Smooth muscle cell (in vitro differentiated cells): ENCODE measurements around the gene TRMT2B. TPM values are rescaled to one million over a fixed set of nuclear protein-coding genes. Genes with fewer than 3 reads are reported as not detected.

Experiments
- DNase-seq: peaks from one replicate; lab custom pipeline; 2025; ENCODE audit not compliant: unreplicated experiment; lab: John Stamatoyannopoulos, UW
- H2AFZ ChIP-seq: fragments of 200-600 bp; sonication (generic); 2 replicates; pipeline ENCODE4 v1.6.0; 2016; ENCODE audit warnings: antibody characterized with exemption, low read depth, mild to moderate bottlenecking
- H3F3A ChIP-seq: fragments of 200-600 bp; sonication (generic); 2 replicates; pipeline ENCODE4 v1.6.0; 2017; ENCODE audit warnings: antibody characterized with exemption, low read depth
- H3K27ac ChIP-seq: fragments of 200-600 bp; sonication (generic); 2 replicates; pipeline ENCODE4 v1.5.1; 2016; ENCODE audit warnings: low read depth, mild to moderate bottlenecking
- H3K27me3 ChIP-seq: fragments of 200-600 bp; sonication (generic); 2 replicates; pipeline ENCODE4 v1.6.1; 2016; ENCODE audit warnings: low read depth, mild to moderate bottlenecking
- H3K36me3 ChIP-seq: fragments of 200-600 bp; sonication (generic); 2 replicates; pipeline ENCODE4 v1.5.1; 2016; ENCODE audit warnings: low read depth
- H3K4me1 ChIP-seq: fragments of 200-600 bp; sonication (generic); 2 replicates; pipeline ENCODE4 v1.5.1; 2016; ENCODE audit warnings: low read depth
- H3K4me2 ChIP-seq: fragments of 200-600 bp; sonication (generic); 2 replicates; pipeline ENCODE4 v1.6.0; 2016; ENCODE audit warnings: mild to moderate bottlenecking
- H3K4me3 ChIP-seq: fragments of 200-600 bp; sonication (generic); 2 replicates; pipeline ENCODE4 v1.5.1; 2016; ENCODE audit warnings: mild to moderate bottlenecking
- H3K79me2 ChIP-seq: fragments of 200-600 bp; sonication (generic); 2 replicates; pipeline ENCODE4 v1.6.0; 2016; ENCODE audit warnings: low read depth, mild to moderate bottlenecking
- H3K9ac ChIP-seq: fragments of 200-600 bp; sonication (generic); 2 replicates; pipeline ENCODE4 v1.6.0; 2016; ENCODE audit warnings: low read depth
- H3K9me3 ChIP-seq: fragments of 200-600 bp; sonication (generic); replicated peaks from 2 replicates; pipeline ENCODE4 v1.5.1; 2016; ENCODE audit warnings: low read depth
- H4K20me1 ChIP-seq: fragments of 200-600 bp; sonication (generic); 2 replicates; pipeline ENCODE4 v1.6.0; 2016; ENCODE audit warnings: low read depth
- CTCF ChIP-seq: fragments of 200-600 bp; sonication (generic); IDR thresholded peaks from 2 replicates; pipeline ENCODE4 v1.5.1; 2017; ENCODE audit warnings: borderline replicate concordance, mild to moderate bottlenecking, antibody characterized with exemption; ENCODE audit not compliant: insufficient read depth, poor library complexity, severe bottlenecking
- WGBS: methylation state at CpG from one replicate; pipeline ENCODE4 v1.1.7; 2016; ENCODE audit warnings: low lambda C conversion rate; 5-methylcytosine and 5-hydroxymethylcytosine counted together
- polyA plus RNA-seq: library from polyadenylated mRNA; unstranded; fragments of >200 nt; fragmentation: Nextera tagmentation; extraction: Ambion mirVana; gene quantifications from 2 replicates; pipeline ENCODE4 v1.2.1, GENCODE V29; 2016
- total RNA-seq: library from RNA; depleted of rRNA; stranded (reverse); fragments of >200 nt; gene quantifications from 2 replicates; pipeline ENCODE4 v1.2.3, GENCODE V29; 2014

Gene TRMT2B
- total and polyA plus RNA-seq, 2 experiments from 2014 or later: 3.0 to 3.4 TPM

DNA sequence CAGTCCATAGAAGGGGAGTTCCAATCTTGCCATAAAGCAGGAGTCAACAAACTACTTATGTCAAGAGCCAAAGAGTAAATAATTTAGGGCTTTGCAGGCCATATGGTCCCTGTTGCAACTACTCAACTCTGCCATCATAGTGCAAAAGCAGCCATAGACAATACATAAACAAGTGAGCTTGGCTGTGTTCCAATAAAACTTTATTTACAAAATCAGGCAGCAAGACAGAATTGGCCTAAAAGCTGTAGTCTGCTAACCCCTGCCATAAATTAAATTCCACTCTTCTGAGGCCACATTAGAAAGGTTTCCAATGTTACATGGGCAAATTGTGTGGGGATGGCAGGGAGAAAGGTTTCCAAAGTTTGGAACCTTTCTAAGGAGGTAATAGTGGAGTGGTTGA, 14.7 kb downstream of the TRMT2B start:
- no peak for TF ChIP-seq CTCF
- H3K27ac ChIP-seq: no peak overlapping the region
- no peak for DNase-seq
- no peaks in the 10 kb centered on the region for H3K36me3 ChIP-seq
- H3K4me1 ChIP-seq: no peaks in the 10 kb centered on the region
- H3K79me2 ChIP-seq: no peaks in the 10 kb centered on the region
- H3K4me3 ChIP-seq: no peak overlapping the region
- H3K27me3 ChIP-seq: no peaks in the 10 kb centered on the region
- no peaks in the 10 kb centered on the region for H4K20me1 ChIP-seq
- no peak overlapping the region for H3K9ac ChIP-seq
- no peaks in the 10 kb centered on the region for H3F3A ChIP-seq
- no peak overlapping the region for H2AFZ ChIP-seq
- no peaks in the 10 kb centered on the region for H3K9me3 ChIP-seq
- H3K4me2 ChIP-seq: no peak overlapping the region

DNA sequence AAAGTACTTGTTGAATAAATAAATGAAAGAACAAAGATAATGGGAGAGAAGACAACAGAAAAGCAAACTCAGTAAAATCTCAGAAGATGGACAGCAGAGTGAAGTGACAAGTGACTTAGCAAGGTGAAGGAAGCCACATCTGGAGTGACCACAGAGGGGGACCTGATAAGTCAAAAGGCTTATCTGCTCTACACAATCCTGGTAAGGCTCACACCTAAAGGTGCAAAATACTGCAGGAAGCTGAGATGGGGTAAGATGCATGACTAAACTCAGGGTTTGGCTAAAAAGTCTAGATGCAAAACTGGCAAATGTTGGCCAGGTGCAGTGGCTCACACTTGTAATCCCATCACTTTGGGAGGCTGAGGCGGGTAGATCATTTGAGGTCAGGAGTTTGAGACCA, 22.2 kb downstream of the TRMT2B start:
- Histone ChIP-seq H3K4me1 (no peaks in the 10 kb centered on the region), H3K9ac (no peak overlapping the region), H3K9me3 (no peaks in the 10 kb centered on the region), H2AFZ (no peak overlapping the region), H3K4me2 (no peak overlapping the region), H3F3A (no peaks in the 10 kb centered on the region), H3K79me2 (no peaks in the 10 kb centered on the region), H3K4me3 (no peak overlapping the region), H3K36me3 (no peaks in the 10 kb centered on the region), H3K27ac (no peak overlapping the region), H4K20me1 (no peaks in the 10 kb centered on the region), H3K27me3 (no peaks in the 10 kb centered on the region)
- 92% methylated on average over 1 of the region's 1 CpG for WGBS
- TF ChIP-seq CTCF: no peak
- no peak for DNase-seq

GRCh38 chrX:101028562-101028961, 23.3 kb downstream of the TRMT2B start:
- Histone ChIP-seq H3K9ac (no peak overlapping the region), H3K36me3 (no peaks in the 10 kb centered on the region), H3K4me1 (no peaks in the 10 kb centered on the region), H2AFZ (no peak overlapping the region), H3K79me2 (no peaks in the 10 kb centered on the region), H3K27ac (no peak overlapping the region), H3K27me3 (no peaks in the 10 kb centered on the region), H3K9me3 (no peaks in the 10 kb centered on the region), H3K4me3 (no peak overlapping the region), H3K4me2 (no peak overlapping the region), H4K20me1 (no peaks in the 10 kb centered on the region), H3F3A (no peaks in the 10 kb centered on the region)
- DNase-seq: no peak
- 48% methylated on average over 1 of the region's 1 CpG for WGBS
- no peak for TF ChIP-seq CTCF

GRCh38 chrX:101025126-101025525, 26.8 kb downstream of the TRMT2B start:
- no peak for TF ChIP-seq CTCF
- H3K79me2 ChIP-seq: no peaks in the 10 kb centered on the region
- H3K4me1 ChIP-seq: no peaks in the 10 kb centered on the region
- DNase-seq: no peak
- no peaks in the 10 kb centered on the region for H3K9me3 ChIP-seq
- no peaks in the 10 kb centered on the region for H3K27me3 ChIP-seq
- no peak overlapping the region for H3K9ac ChIP-seq
- H2AFZ ChIP-seq: no peak overlapping the region
- H4K20me1 ChIP-seq: no peaks in the 10 kb centered on the region
- H3F3A ChIP-seq: no peaks in the 10 kb centered on the region
- no peaks in the 10 kb centered on the region for H3K36me3 ChIP-seq
- H3K27ac ChIP-seq: no peak overlapping the region
- no peak overlapping the region for H3K4me2 ChIP-seq
- H3K4me3 ChIP-seq: no peak overlapping the region
